Activated CD8-positive, alpha-beta T cell treated with anti-CD3 and anti-CD28 coated beads, Interleukin-2, amount 10 ng/mL, durations not matched to agents 7 days and 5 days (primary cell): ENCODE results near the gene ASTN2. TPM values are rescaled to one million over a fixed set of nuclear protein-coding genes. Genes with fewer than 3 reads are reported as not detected.

Experiments
- ATAC-seq: fragments of 150-1000 bp; cut with Tn5 transposase; one replicate; pipeline ENCODE4 v1.10.0; 2021; ENCODE audit warnings: moderate library complexity
- CTCF ChIA-PET: fragments of 350-600 bp; sonication (Branson Sonifier 250); formaldehyde crosslinking; loops from one replicate; lab custom pipeline; 2021; ENCODE audit warnings: antibody characterized with exemption; lab: Charles Lee
- POLR2A ChIA-PET: fragments of 350-600 bp; sonication (Branson Sonifier 250); formaldehyde crosslinking; loops from one replicate; lab custom pipeline; 2021; ENCODE audit warnings: antibody characterized with exemption; lab: Charles Lee
- DNase-seq: peaks from one replicate; pipeline ENCODE4 v3.0.0-alpha.2; 2020
- H3K27ac Mint-ChIP-seq: one replicate; pipeline ENCODE4 v1.8.0; 2021; ENCODE audit warnings: mild to moderate bottlenecking, mixed read lengths
- H3K27me3 Mint-ChIP-seq: one replicate; pipeline ENCODE4 v1.8.0; 2021; ENCODE audit warnings: low read depth, mixed read lengths
- H3K36me3 Mint-ChIP-seq: one replicate; pipeline ENCODE4 v1.8.0; 2021; ENCODE audit warnings: low read depth, mixed read lengths
- H3K4me1 Mint-ChIP-seq: one replicate; pipeline ENCODE4 v1.8.0; 2021; ENCODE audit warnings: low read depth, mixed read lengths
- H3K4me3 Mint-ChIP-seq: one replicate; pipeline ENCODE4 v1.8.0; 2021; ENCODE audit warnings: mild to moderate bottlenecking, mixed read lengths
- H3K9me3 Mint-ChIP-seq: one replicate; pipeline ENCODE4 v1.8.0; 2022; ENCODE audit warnings: mixed read lengths; ENCODE audit not compliant: insufficient read depth
- total RNA-seq, 2 experiments: library from RNA; stranded (reverse); gene quantifications; one replicate each; pipeline ENCODE4 v1.2.3, GENCODE V29; 2021

ASTN2 gene
- total RNA-seq, 2 experiments from 2014 or later: 4.7 to 4.9 TPM

DNA sequence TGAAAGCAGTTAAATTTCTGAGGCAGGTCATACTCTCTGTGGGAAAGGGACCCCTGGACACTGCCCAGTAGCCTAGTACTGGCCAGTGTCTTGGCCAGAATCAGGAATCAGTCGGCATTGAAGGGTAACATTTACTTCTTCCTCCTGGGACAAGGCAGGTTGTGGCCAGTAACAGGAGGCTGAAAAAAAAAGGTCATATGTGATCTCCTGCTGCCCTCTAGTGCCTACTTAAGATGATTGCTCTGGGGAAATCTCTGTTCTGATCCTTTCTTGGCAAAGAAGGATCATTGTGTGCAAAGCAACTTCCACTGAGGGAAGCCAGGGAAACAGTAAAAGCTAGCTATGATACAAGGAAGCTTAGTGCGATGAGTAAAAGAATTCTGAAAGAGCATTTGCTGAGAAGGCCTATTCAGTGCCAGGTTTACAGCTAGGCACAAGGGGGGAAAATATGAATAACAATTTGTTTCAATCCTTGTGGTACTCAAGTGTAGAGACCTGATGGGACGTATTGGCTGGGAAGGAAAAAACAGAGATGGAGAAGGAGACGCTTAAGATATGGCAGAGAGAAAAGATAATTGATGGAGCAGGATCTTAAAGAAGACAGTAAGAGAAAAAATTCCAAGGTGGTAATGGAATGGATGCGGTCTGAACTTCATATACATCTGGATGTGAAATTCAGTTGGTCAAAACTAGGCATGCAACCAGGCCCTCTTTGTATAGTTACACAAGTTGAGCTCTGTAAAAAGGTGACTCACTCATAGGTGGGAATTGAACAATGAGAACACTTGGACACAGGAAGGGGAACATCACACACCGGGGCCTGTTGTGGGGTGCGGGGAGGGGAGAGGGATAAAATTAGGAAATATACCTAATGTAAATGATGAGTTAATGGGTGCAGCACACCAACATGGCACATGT is 753.6 kb downstream of the ASTN2 start:
- POLR2A ChIA-PET: no interaction called here
- CTCF ChIA-PET: interaction anchor here (0.7 to 1.0 kb wide), 3 partner anchors 12 to 26 kb away, joined by 3 to 4 read pairs (median 3); no protein-coding TSS in a partner anchor
- Mint-ChIP-seq H3K36me3 (no peaks in the 10 kb centered on the region), H3K27ac (no peak overlapping the region), H3K4me3 (no peak overlapping the region), H3K27me3 (no peaks in the 10 kb centered on the region), H3K4me1 (no peaks in the 10 kb centered on the region), H3K9me3 (no peaks in the 10 kb centered on the region)
- DNase-seq (peak; percentile 24), ATAC-seq (peak; percentile 64)

- Mint-ChIP-seq H3K4me3 (no peak overlapping the region), H3K27ac (no peak overlapping the region), H3K27me3 (no peaks in the 10 kb centered on the region), H3K4me1 (no peaks in the 10 kb centered on the region), H3K9me3 (no peaks in the 10 kb centered on the region), H3K36me3 (no peaks in the 10 kb centered on the region)
- ChIA-PET POLR2A (interaction anchor here (1.3 kb wide), 1 partner anchor 40 kb away, joined by 3 read pairs; no protein-coding TSS in a partner anchor), CTCF (interaction anchor here (0.6 kb wide), 1 partner anchor 29 kb away, joined by 3 read pairs; no protein-coding TSS in a partner anchor)
- ATAC-seq: no peak
- DNase-seq: no peak
Observed at GRCh38 chr9:116658265-116658664, 756.6 kb downstream of the ASTN2 start.

DNA sequence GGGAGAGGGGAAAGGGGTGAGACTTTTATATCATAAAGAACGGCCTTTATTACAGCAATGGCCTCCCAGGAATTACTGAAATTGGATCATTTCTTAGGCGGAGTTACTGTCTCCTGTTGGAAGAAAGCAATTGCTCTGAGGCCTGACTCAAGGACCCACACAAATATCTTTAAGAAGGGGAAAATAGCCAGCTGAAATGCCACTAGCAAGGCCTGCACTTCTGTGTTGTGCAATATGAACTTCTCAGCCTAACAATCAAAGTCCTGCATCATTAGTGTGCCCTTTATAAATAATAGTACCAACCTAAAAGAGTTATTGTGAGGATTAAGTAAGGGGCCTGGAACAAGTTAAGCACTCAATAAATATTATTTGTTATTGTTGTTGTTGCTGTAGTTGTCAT is 757.9 kb downstream of the ASTN2 start:
- H3K27ac Mint-ChIP-seq: no peak overlapping the region
- no peaks in the 10 kb centered on the region for H3K4me1 Mint-ChIP-seq
- no peak overlapping the region for H3K4me3 Mint-ChIP-seq
- no peaks in the 10 kb centered on the region for H3K9me3 Mint-ChIP-seq
- DNase-seq (no peak), ATAC-seq (no peak)
- no peaks in the 10 kb centered on the region for H3K36me3 Mint-ChIP-seq
- ChIA-PET CTCF (no interaction called here), POLR2A (no interaction called here)
- no peaks in the 10 kb centered on the region for H3K27me3 Mint-ChIP-seq

DNA sequence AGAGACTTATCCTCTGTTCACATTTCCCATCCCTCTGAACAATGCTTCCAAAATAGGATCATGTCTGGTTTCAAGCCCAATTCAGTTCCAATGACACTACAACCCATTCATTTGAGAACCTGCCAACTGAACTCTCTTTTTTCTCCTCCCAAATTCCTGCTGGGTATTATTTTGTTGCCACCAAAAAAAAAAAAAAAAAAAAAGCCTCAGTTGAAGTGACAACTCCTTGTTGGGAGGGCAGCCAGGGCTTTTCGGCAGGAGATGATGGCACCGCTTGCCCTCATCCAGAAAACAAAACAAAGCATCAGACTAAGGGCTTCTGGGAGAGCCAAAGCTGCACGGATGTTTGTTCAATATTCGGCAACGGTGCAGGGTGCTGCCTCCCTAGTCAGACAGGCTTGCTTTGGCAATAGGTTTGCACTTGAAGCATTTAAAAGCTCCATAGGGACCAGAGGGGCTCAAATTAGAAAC is 758.3 kb downstream of the ASTN2 start:
- no peaks in the 10 kb centered on the region for H3K4me1 Mint-ChIP-seq
- CTCF ChIA-PET: no interaction called here
- H3K27ac Mint-ChIP-seq: no peak overlapping the region
- POLR2A ChIA-PET: no interaction called here
- DNase-seq (no peak), ATAC-seq (no peak)
- H3K9me3 Mint-ChIP-seq: no peaks in the 10 kb centered on the region
- no peaks in the 10 kb centered on the region for H3K27me3 Mint-ChIP-seq
- H3K36me3 Mint-ChIP-seq: no peaks in the 10 kb centered on the region
- no peak overlapping the region for H3K4me3 Mint-ChIP-seq

- H3K9me3 Mint-ChIP-seq: no peaks in the 10 kb centered on the region
- no peaks in the 10 kb centered on the region for H3K27me3 Mint-ChIP-seq
- ATAC-seq (no peak), DNase-seq (no peak)
- no peaks in the 10 kb centered on the region for H3K4me1 Mint-ChIP-seq
- no peak overlapping the region for H3K4me3 Mint-ChIP-seq
- no peak overlapping the region for H3K27ac Mint-ChIP-seq
- H3K36me3 Mint-ChIP-seq: no peaks in the 10 kb centered on the region
- POLR2A ChIA-PET: no interaction called here
- CTCF ChIA-PET: no interaction called here
Observed at GRCh38 chr9:116654059-116654355, 760.9 kb downstream of the ASTN2 start.

DNA sequence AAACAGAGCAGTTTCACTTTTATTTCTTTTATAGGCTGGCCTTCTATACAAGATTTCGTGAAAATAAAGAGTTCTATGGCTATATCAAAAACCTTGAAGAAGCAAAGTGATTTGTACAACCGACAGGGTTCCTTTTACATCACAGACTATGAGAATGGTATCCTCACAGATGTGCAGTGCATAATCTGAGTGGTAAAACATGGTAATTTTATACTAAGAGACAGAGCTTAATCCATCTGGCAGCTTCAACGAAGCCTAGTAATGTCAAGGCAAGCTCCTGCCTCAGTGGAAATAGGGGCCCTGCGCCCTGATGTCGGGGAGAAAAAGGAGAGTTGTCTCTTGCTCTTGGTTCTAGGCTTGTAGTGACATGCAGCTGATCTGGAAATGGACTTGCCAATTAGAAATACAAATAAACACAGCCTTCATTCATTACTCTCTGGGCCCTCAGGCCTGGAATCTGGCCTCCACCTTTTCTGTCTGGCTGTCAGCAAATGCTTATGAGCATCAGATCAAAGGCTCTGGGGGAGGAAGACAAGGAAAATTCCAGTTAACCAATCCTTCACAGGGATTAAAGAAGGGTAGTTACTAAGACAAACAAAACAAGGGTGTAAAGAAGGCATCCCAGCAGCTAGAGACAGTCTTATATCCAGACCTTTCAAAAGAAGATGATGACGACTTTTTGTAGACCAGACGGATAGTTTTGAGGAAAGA is 761.4 kb downstream of the ASTN2 start:
- ChIA-PET POLR2A (no interaction called here), CTCF (no interaction called here)
- H3K4me3 Mint-ChIP-seq: no peak overlapping the region
- H3K36me3 Mint-ChIP-seq: no peaks in the 10 kb centered on the region
- H3K27ac Mint-ChIP-seq: no peak overlapping the region
- DNase-seq: no peak
- H3K4me1 Mint-ChIP-seq: no peaks in the 10 kb centered on the region
- no peaks in the 10 kb centered on the region for H3K9me3 Mint-ChIP-seq
- no peak for ATAC-seq
- no peaks in the 10 kb centered on the region for H3K27me3 Mint-ChIP-seq

DNA sequence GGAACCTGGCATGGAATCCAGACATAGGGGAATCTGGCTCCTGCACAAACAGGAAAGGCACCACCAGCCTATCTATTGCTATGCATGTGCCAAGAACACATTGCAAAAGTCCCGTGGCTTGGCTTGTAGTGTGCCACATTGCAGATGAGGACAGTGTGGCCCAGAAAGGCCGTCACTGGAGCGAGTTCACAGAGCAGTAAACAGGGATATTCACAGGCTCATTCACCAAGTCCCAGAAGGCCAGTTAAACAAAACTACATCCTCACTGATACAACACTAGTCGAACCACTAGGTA is 767.4 kb downstream of the ASTN2 start:
- no peak for ATAC-seq
- no peaks in the 10 kb centered on the region for H3K9me3 Mint-ChIP-seq
- POLR2A ChIA-PET: no interaction called here
- DNase-seq: no peak
- no peak overlapping the region for H3K4me3 Mint-ChIP-seq
- CTCF ChIA-PET: interaction anchor here (1.3 kb wide), 1 partner anchor 10 kb away, joined by 3 read pairs; no protein-coding TSS in a partner anchor
- H3K36me3 Mint-ChIP-seq: no peaks in the 10 kb centered on the region
- H3K4me1 Mint-ChIP-seq: no peaks in the 10 kb centered on the region
- no peaks in the 10 kb centered on the region for H3K27me3 Mint-ChIP-seq
- H3K27ac Mint-ChIP-seq: no peak overlapping the region

- ChIA-PET CTCF (interaction anchor here (1.3 kb wide), 1 partner anchor 10 kb away, joined by 3 read pairs; no protein-coding TSS in a partner anchor), POLR2A (no interaction called here)
- H3K27me3 Mint-ChIP-seq: no peaks in the 10 kb centered on the region
- no peaks in the 10 kb centered on the region for H3K4me1 Mint-ChIP-seq
- no peak overlapping the region for H3K27ac Mint-ChIP-seq
- no peaks in the 10 kb centered on the region for H3K9me3 Mint-ChIP-seq
- DNase-seq (no peak), ATAC-seq (no peak)
- H3K36me3 Mint-ChIP-seq: no peaks in the 10 kb centered on the region
- H3K4me3 Mint-ChIP-seq: no peak overlapping the region
Observed at GRCh38 chr9:116646661-116647514, 768.0 kb downstream of the ASTN2 start.

DNA sequence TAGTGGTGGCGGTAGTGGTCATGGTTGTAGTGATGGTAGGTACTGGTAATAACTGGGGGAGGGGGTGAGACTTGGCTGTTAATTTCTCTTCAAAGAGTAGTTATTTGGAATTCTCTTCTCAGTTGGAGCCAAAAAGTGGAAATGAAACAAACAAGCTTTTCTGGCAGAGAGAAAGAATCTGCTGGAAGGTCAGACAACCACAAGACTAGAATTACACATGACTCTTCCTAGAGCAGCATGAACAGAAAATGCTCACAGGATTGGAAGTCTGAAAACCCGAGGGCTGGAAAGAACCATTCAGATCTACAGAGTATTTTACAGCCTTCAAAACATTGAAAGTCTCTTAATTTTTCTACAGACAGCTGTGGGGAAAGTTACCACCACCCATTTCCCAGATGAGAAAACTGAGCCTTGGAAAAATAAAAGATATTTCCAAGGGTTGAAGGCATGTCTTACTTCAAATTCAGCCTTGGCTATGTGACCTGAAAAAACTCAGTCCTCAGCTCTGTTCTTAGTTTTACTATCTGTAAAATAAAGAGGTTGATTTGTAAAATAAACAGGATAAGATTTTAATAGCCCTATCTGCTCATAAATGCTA is 770.7 kb downstream of the ASTN2 start:
- Mint-ChIP-seq H3K27me3 (no peaks in the 10 kb centered on the region), H3K4me3 (no peak overlapping the region), H3K27ac (no peak overlapping the region), H3K9me3 (no peaks in the 10 kb centered on the region), H3K36me3 (no peaks in the 10 kb centered on the region), H3K4me1 (no peaks in the 10 kb centered on the region)
- DNase-seq: no peak
- ATAC-seq: no peak
- ChIA-PET POLR2A (no interaction called here), CTCF (no interaction called here)

DNA sequence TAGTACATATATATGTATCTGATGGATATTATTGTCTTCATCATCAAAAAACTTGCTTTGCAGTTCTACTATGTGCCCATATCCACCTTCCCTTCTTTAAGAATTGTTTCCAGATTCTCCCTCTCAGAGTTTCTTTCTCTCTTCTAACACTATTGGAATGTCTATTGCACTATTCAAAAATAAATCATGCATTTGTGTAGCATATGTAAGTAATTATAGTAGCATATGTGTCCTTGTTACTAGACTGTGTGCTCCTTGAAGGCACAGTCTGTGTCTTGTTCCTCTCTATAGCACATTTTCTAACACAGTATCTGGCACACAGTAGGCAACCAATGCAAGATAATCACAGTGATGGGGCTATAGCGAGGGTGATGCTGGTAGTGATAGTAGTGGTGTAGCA is 771.2 kb downstream of the ASTN2 start:
- ATAC-seq (no peak), DNase-seq (no peak)
- Mint-ChIP-seq H3K36me3 (no peaks in the 10 kb centered on the region), H3K9me3 (no peaks in the 10 kb centered on the region), H3K4me1 (no peaks in the 10 kb centered on the region), H3K27me3 (no peaks in the 10 kb centered on the region), H3K27ac (no peak overlapping the region), H3K4me3 (no peak overlapping the region)
- ChIA-PET POLR2A (no interaction called here), CTCF (no interaction called here)

DNA sequence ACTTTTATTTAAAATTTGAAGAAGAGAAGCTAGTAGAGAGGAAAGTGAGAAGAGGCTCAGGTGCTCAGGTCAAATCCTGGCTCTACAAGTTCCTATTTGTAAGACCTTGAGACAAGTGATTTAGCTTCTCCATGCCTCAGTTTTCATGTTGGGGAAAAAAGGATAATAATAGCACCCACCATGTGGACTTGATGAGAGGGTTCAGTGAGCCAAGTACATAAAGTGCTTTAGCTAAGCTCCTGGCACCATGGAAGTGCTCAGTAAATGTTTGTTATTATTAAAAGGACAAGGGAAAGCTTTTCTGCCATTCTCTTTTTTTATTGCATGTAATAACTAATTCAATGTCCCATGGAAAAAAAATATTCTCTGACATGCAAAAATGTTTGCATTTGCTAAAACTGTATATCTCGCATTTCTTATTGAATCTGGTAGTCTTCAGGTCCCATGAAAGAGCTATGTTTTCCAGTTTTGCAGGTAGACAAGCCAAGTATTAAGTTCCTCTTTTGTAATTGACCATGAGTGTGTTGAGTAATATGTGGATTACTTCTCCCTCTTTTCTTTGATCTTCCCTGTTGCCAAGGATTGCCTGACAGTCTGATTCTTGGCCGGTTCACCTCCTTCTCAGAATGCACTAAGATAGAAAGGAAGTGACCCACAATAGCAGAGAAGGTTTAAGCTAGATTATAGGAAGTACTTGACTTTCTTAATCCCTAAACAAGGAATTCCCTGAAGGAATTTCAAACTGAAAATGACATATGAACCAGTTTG is 773.4 kb downstream of the ASTN2 start:
- Mint-ChIP-seq H3K9me3 (no peaks in the 10 kb centered on the region), H3K27ac (no peak overlapping the region), H3K4me1 (no peaks in the 10 kb centered on the region), H3K4me3 (no peak overlapping the region), H3K27me3 (no peaks in the 10 kb centered on the region), H3K36me3 (no peaks in the 10 kb centered on the region)
- CTCF ChIA-PET: interaction anchor here (0.5 kb wide), 1 partner anchor 84 kb away, joined by 3 read pairs; no protein-coding TSS in a partner anchor
- DNase-seq (no peak), ATAC-seq (no peak)
- POLR2A ChIA-PET: no interaction called here
